ENCODE results near the gene STON2. TPM values are rescaled to one million over a fixed set of nuclear protein-coding genes. Genes with fewer than 3 reads are reported as not detected.

Gene STON2, protein sequence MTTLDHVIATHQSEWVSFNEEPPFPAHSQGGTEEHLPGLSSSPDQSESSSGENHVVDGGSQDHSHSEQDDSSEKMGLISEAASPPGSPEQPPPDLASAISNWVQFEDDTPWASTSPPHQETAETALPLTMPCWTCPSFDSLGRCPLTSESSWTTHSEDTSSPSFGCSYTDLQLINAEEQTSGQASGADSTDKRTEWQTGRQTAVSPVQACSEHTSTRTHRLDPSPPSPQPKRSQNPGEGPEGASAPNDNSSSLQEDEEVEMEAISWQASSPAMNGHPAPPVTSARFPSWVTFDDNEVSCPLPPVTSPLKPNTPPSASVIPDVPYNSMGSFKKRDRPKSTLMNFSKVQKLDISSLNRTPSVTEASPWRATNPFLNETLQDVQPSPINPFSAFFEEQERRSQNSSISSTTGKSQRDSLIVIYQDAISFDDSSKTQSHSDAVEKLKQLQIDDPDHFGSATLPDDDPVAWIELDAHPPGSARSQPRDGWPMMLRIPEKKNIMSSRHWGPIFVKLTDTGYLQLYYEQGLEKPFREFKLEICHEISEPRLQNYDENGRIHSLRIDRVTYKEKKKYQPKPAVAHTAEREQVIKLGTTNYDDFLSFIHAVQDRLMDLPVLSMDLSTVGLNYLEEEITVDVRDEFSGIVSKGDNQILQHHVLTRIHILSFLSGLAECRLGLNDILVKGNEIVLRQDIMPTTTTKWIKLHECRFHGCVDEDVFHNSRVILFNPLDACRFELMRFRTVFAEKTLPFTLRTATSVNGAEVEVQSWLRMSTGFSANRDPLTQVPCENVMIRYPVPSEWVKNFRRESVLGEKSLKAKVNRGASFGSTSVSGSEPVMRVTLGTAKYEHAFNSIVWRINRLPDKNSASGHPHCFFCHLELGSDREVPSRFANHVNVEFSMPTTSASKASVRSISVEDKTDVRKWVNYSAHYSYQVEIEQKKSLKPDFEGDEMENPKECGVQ
- total RNA-seq = not detected
- polyA plus RNA-seq (2013, experiment 1 of 2) = 0.61 TPM
- polyA plus RNA-seq (2013, experiment 2 of 2) = 0.54 TPM
- 0.07 to 7.0 (median 1.3) reads per million in 172 experiments for total RNA-seq

DNA sequence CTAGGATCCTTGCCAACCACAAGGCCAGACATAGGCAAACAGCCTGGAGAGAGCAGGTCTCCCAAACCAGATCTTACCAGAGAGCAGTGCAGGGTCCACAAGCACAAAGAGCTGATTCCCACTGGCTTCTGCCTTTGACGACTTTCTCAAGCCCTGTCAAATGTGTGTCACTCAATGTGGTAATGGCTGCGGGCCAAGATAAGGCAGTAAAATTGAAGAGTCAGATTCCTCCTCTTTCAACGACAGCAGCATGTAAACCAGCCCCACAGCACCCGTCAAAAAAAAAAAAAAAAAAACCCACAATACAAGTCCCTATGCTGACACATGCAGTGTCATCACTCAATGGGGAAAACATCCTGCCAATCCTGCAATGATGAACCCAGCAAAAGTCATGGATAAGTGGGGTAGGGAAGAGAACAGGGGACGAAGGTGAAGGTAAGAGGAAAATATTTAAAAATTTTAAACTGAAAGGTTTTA is at the start of gene STON2:
STON2 (minus strand) TSS at position 123 of the 477 bp plus-strand sequence. CDS start 1,942 bp downstream, outside the sequence.
- no peak within 1 kb of the TSS for H3K27ac ChIP-seq (ENCODE audit: low read depth in 1 of 2, low read length in 2 of 2)
- no peaks in the 10 kb centered on the region for H3K27me3 ChIP-seq (ENCODE audit: control insufficient read depth in 1 of 2, insufficient read depth in 2 of 2, low read length in 2 of 2)
- no peaks in the 10 kb centered on the region for H3K4me1 Mint-ChIP-seq (ENCODE audit: low read depth)
- H3K36me3 Mint-ChIP-seq (ENCODE audit: low read depth) = no peaks in the 10 kb centered on the region
- intact Hi-C loops (cut with DNase I, micrococcal nuclease) = no loop called here
- H3K9me3 Mint-ChIP-seq = no peaks in the 10 kb centered on the region
- no peaks in the 10 kb centered on the region for H3K4me1 ChIP-seq (ENCODE audit: insufficient read depth, low read length)
- H3K4me3 Mint-ChIP-seq = no peak within 1 kb of the TSS
- H3K9me3 ChIP-seq (ENCODE audit: control insufficient read depth in 1 of 2, insufficient read depth in 1 of 2, low read length in 2 of 2) = no peaks in the 10 kb centered on the region
- DNase-seq (peak in 2 of 14 experiments; percentile 44 to 50), ATAC-seq (ENCODE audit: poor library complexity) (no peak)
- H3K27ac Mint-ChIP-seq = no peak within 1 kb of the TSS
- ChIA-PET CTCF (no interaction called here), POLR2A (no interaction called here)
- peaks cover 6% of the 10 kb centered on the region for H3K27me3 Mint-ChIP-seq
- no peak within 1 kb of the TSS for H3K4me3 ChIP-seq (ENCODE audit: low read length)
- no peaks in the 10 kb centered on the region for H3K36me3 ChIP-seq (ENCODE audit: insufficient read depth, low read length)
- TF ChIP-seq, protein P1, sequence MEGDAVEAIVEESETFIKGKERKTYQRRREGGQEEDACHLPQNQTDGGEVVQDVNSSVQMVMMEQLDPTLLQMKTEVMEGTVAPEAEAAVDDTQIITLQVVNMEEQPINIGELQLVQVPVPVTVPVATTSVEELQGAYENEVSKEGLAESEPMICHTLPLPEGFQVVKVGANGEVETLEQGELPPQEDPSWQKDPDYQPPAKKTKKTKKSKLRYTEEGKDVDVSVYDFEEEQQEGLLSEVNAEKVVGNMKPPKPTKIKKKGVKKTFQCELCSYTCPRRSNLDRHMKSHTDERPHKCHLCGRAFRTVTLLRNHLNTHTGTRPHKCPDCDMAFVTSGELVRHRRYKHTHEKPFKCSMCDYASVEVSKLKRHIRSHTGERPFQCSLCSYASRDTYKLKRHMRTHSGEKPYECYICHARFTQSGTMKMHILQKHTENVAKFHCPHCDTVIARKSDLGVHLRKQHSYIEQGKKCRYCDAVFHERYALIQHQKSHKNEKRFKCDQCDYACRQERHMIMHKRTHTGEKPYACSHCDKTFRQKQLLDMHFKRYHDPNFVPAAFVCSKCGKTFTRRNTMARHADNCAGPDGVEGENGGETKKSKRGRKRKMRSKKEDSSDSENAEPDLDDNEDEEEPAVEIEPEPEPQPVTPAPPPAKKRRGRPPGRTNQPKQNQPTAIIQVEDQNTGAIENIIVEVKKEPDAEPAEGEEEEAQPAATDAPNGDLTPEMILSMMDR (IDR thresholded peaks at IDR 0.05) = no peak

DNA sequence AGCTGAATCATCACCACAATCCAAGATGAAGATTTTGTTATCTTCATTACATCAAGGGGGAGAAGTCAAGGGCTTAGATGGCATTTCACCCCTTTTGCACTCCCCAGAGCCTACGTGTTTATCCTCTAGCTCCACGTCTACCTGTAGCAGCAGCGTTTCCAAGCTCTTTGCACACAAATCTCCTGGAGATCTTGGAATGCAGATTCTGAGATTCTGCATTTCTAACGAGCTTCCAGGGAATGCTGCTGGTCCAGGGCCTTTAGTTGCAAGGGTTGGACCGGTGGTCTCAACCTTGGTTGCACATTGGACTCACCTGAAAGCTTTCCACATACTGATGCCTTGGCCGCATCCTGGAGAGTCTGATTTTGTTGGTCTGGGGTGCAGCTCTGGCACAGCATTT is 49.5 kb upstream of the STON2 start:
- H3K27ac Mint-ChIP-seq = no peak overlapping the region
- no peak for ATAC-seq (ENCODE audit: poor library complexity)
- intact Hi-C loops (cut with DNase I, micrococcal nuclease) = no loop called here
- H3K9me3 ChIP-seq (ENCODE audit: control insufficient read depth in 1 of 2, insufficient read depth in 1 of 2, low read length in 2 of 2) = peaks cover 0 to 5% of the 10 kb centered on the region in 2 experiments
- peaks cover 15% of the 10 kb centered on the region for H3K27me3 Mint-ChIP-seq
- DNase-seq = no peak
- H3K4me1 Mint-ChIP-seq (ENCODE audit: low read depth) = no peaks in the 10 kb centered on the region
- peaks cover 3 to 10% of the 10 kb centered on the region in 2 experiments for H3K27me3 ChIP-seq (ENCODE audit: control insufficient read depth in 1 of 2, insufficient read depth in 2 of 2, low read length in 2 of 2)
- TF ChIP-seq, protein P1 (IDR thresholded peaks at IDR 0.05) = no peak
- ChIA-PET CTCF (no interaction called here), POLR2A (no interaction called here)
- H3K36me3 ChIP-seq (ENCODE audit: insufficient read depth, low read length) = no peaks in the 10 kb centered on the region
- no peaks in the 10 kb centered on the region for H3K9me3 Mint-ChIP-seq
- no peak overlapping the region for H3K4me3 ChIP-seq (ENCODE audit: low read length)
- H3K27ac ChIP-seq (ENCODE audit: low read depth in 1 of 2, low read length in 2 of 2) = no peak overlapping the region
- H3K36me3 Mint-ChIP-seq (ENCODE audit: low read depth) = no peaks in the 10 kb centered on the region
- no peak overlapping the region for H3K4me3 Mint-ChIP-seq
- H3K4me1 ChIP-seq (ENCODE audit: insufficient read depth, low read length) = peaks cover 3% of the 10 kb centered on the region

DNA sequence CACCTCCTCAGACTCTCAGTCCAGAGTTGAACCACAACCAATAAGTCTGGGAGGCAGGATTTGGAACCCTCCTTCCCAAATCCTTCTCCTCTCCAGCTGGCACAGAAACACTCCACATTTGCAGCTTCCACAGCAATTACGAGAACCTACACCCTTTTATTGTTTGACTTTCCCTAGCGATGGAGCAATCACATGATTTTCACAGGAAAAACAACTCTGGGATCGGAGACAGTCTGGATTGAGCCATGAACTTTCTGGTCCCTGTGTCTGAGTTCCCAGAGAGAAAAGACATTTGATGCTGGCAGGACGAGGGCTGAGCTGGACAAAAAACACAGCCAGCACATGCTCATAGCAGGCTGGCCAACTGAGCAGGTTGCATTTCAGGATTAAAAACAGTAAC is 49.0 kb upstream of the STON2 start:
- H3K9me3 Mint-ChIP-seq = no peaks in the 10 kb centered on the region
- Histone ChIP-seq H3K27me3 (ENCODE audit: control insufficient read depth in 1 of 2, insufficient read depth in 2 of 2, low read length in 2 of 2) (peaks cover 3 to 10% of the 10 kb centered on the region in 2 experiments), H3K9me3 (ENCODE audit: control insufficient read depth in 1 of 2, insufficient read depth in 1 of 2, low read length in 2 of 2) (peaks cover 0 to 5% of the 10 kb centered on the region in 2 experiments), H3K4me3 (ENCODE audit: low read length) (no peak overlapping the region), H3K27ac (ENCODE audit: low read depth in 1 of 2, low read length in 2 of 2) (no peak overlapping the region), H3K36me3 (ENCODE audit: insufficient read depth, low read length) (no peaks in the 10 kb centered on the region), H3K4me1 (ENCODE audit: insufficient read depth, low read length) (peaks cover 3% of the 10 kb centered on the region)
- H3K27me3 Mint-ChIP-seq = peaks cover 20% of the 10 kb centered on the region
- TF ChIP-seq, protein P1 (IDR thresholded peaks at IDR 0.05) = no peak
- H3K4me1 Mint-ChIP-seq (ENCODE audit: low read depth) = no peaks in the 10 kb centered on the region
- ChIA-PET CTCF (no interaction called here), POLR2A (no interaction called here)
- no peaks in the 10 kb centered on the region for H3K36me3 Mint-ChIP-seq (ENCODE audit: low read depth)
- intact Hi-C loops (cut with DNase I, micrococcal nuclease) = no loop called here
- H3K27ac Mint-ChIP-seq = no peak overlapping the region
- ATAC-seq (ENCODE audit: poor library complexity) (no peak), DNase-seq (no peak)
- no peak overlapping the region for H3K4me3 Mint-ChIP-seq
